Ovary (tissue), 3 donors: ENCODE results near the gene CASTOR2.

ENCODE experiments used
- CTCF ChIP-seq, 3 donors: fragments of 450-650 bp in 2 of 3; fragments of 200-600 bp in 1 of 3; IDR thresholded peaks; one replicate each; pipeline versions ENCODE4 v1.5.1 to v1.8.0; 2016 to 2022; ENCODE audit warnings: antibody characterized with exemption in 3 of 3, mild to moderate bottlenecking in 1 of 3
- POLR2A ChIP-seq: fragments of 450-650 bp; IDR thresholded peaks from one replicate; pipeline ENCODE4 v1.6.1; 2017; ENCODE audit warnings: antibody characterized with exemption, mild to moderate bottlenecking, moderate library complexity
- donor health status: DM: no; HTN: no; CAD: no.

GRCh38 chr7:75018570-75019364, 54.3 kb downstream of the CASTOR2 start:
- no peak for TF ChIP-seq POLR2A
- no peak for TF ChIP-seq CTCF (IDR thresholded peaks at IDR 0.05)
